ENCODE measurements around the gene COL28A1. TPM values are rescaled to one million over a fixed set of nuclear protein-coding genes. Genes with fewer than 3 reads are reported as not detected.

COL28A1 gene
- total RNA-seq, 1 experiment from 2014 or later = 1.3 TPM

GRCh38 chr7:7498856-7499255 is 36.8 kb downstream of the COL28A1 start:
- no peak for DNase-seq
- intact Hi-C loops (cut with micrococcal nuclease; ENCODE audit: unreplicated experiment) = no loop called here
- Mint-ChIP-seq H3K27me3 (ENCODE audit: unreplicated experiment) (no peaks in the 10 kb centered on the region), H3K4me3 (ENCODE audit: low read depth, unreplicated experiment) (no peak overlapping the region), H3K9me3 (ENCODE audit: low read depth, unreplicated experiment) (no peaks in the 10 kb centered on the region), H3K27ac (ENCODE audit: unreplicated experiment) (no peak overlapping the region), H3K4me1 (ENCODE audit: low read depth, unreplicated experiment) (peaks cover 1% of the 10 kb centered on the region), H3K36me3 (ENCODE audit: insufficient read depth, unreplicated experiment) (no peaks in the 10 kb centered on the region)
- no TSS peak for BruUV-seq (replicated peaks)
- CTCF ChIA-PET = interaction anchor here (0.9 to 1.6 kb wide), 2 partner anchors 14 to 22 kb away, joined by 3 to 6 read pairs; no protein-coding TSS in a partner anchor
- TF ChIP-seq CTCF (IDR thresholded peaks at IDR 0.05; ENCODE audit: unreplicated experiment) = no peak

GRCh38 chr7:7496311-7496710 is 39.4 kb downstream of the COL28A1 start:
- BruUV-seq (replicated peaks) = no TSS peak

GRCh38 chr7:7495171-7495570 is 40.5 kb downstream of the COL28A1 start:
- BruUV-seq (replicated peaks) = no TSS peak
- no peaks in the 10 kb centered on the region for H3K9me3 Mint-ChIP-seq (ENCODE audit: low read depth, unreplicated experiment)
- TF ChIP-seq CTCF (IDR thresholded peaks at IDR 0.05; ENCODE audit: unreplicated experiment) = no peak
- CTCF ChIA-PET = no interaction called here
- H3K4me1 Mint-ChIP-seq (ENCODE audit: low read depth, unreplicated experiment) = peaks cover 21% of the 10 kb centered on the region
- no peak overlapping the region for H3K27ac Mint-ChIP-seq (ENCODE audit: unreplicated experiment)
- H3K27me3 Mint-ChIP-seq (ENCODE audit: unreplicated experiment) = no peaks in the 10 kb centered on the region
- no peaks in the 10 kb centered on the region for H3K36me3 Mint-ChIP-seq (ENCODE audit: insufficient read depth, unreplicated experiment)
- H3K4me3 Mint-ChIP-seq (ENCODE audit: low read depth, unreplicated experiment) = no peak overlapping the region
- intact Hi-C loops (cut with micrococcal nuclease; ENCODE audit: unreplicated experiment) = no loop called here
- no peak for DNase-seq

More at GRCh38 chr7:7496311-7496710, 39.4 kb downstream of the COL28A1 start:
- no peak overlapping the region for H3K4me3 Mint-ChIP-seq (ENCODE audit: low read depth, unreplicated experiment)
- no peaks in the 10 kb centered on the region for H3K9me3 Mint-ChIP-seq (ENCODE audit: low read depth, unreplicated experiment)
- no peak for DNase-seq
- H3K36me3 Mint-ChIP-seq (ENCODE audit: insufficient read depth, unreplicated experiment) = no peaks in the 10 kb centered on the region
- peaks cover 14% of the 10 kb centered on the region for H3K4me1 Mint-ChIP-seq (ENCODE audit: low read depth, unreplicated experiment)
- CTCF ChIA-PET = interaction anchor here (0.6 kb wide), 1 partner anchor 1033 kb away, joined by 5 read pairs; no protein-coding TSS in a partner anchor
- intact Hi-C loops (cut with micrococcal nuclease; ENCODE audit: unreplicated experiment) = no loop called here
- no peaks in the 10 kb centered on the region for H3K27me3 Mint-ChIP-seq (ENCODE audit: unreplicated experiment)
- TF ChIP-seq CTCF (IDR thresholded peaks at IDR 0.05; ENCODE audit: unreplicated experiment) = no peak
- H3K27ac Mint-ChIP-seq (ENCODE audit: unreplicated experiment) = no peak overlapping the region

GRCh38 chr7:7491044-7491443 is 44.6 kb downstream of the COL28A1 start:
- H3K9me3 Mint-ChIP-seq (ENCODE audit: low read depth, unreplicated experiment) = peaks cover 3% of the 10 kb centered on the region
- intact Hi-C loops (cut with micrococcal nuclease; ENCODE audit: unreplicated experiment) = no loop called here
- no peak overlapping the region for H3K27ac Mint-ChIP-seq (ENCODE audit: unreplicated experiment)
- BruUV-seq (replicated peaks) = no TSS peak
- H3K27me3 Mint-ChIP-seq (ENCODE audit: unreplicated experiment) = no peaks in the 10 kb centered on the region
- H3K4me1 Mint-ChIP-seq (ENCODE audit: low read depth, unreplicated experiment) = peaks cover 30% of the 10 kb centered on the region
- DNase-seq = no peak
- CTCF ChIA-PET = no interaction called here
- TF ChIP-seq CTCF (IDR thresholded peaks at IDR 0.05; ENCODE audit: unreplicated experiment) = no peak
- no peaks in the 10 kb centered on the region for H3K36me3 Mint-ChIP-seq (ENCODE audit: insufficient read depth, unreplicated experiment)
- no peak overlapping the region for H3K4me3 Mint-ChIP-seq (ENCODE audit: low read depth, unreplicated experiment)
